ENCODE results near the gene UPF2.

GRCh38 chr10:11875494-11876281 lies 166.9 kb downstream of the UPF2 start:
- TF ChIP-seq CTCF (IDR thresholded peaks at IDR 0.05) (no peak), EZH2 (IDR thresholded peaks at IDR 0.05; ENCODE audit: borderline replicate concordance, insufficient read depth, low read depth, low read length, poor library complexity, severe bottlenecking) (no peak)

Measured in B cell (primary cell).